Measurements from ENCODE around the gene CH25H. TPM values are rescaled to one million over a fixed set of nuclear protein-coding genes. Genes with fewer than 3 reads are reported as not detected.

Gene CH25H
- total RNA-seq, 4 donors from 2014 or later = 1.1 to 2.1 TPM; not detected in 2

DNA sequence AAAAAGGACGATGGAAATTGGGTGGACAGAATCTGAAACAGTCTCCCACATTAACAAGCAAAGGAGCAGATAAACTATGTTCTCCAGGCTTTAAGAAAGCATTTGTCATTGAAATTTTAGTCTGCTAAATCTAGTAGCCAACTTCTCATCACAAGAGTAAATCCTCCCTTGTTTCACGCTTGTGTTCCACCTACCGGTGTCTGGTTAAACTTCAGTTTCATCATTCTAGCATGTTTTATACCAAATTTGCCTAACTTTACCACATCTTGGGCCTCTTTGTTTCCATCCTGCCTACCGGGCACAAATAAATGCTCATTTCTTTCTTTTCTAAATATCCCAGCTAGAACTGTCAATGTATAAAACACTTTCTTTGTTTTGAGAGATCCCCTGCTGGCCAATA is 38.7 kb upstream of the CH25H start:
- in situ Hi-C loops (cut with MboI; ENCODE audit: low pct_ligation_motif_present in 1 of 4, low pct_unique_long_range_greater_than_20kb in 1 of 4, low sequenced_read_pairs in 3 of 4) (no loop called here), intact Hi-C loops (cut with DNase I; ENCODE audit: low total_unique reads) (no loop called here)
- TF ChIP-seq EP300 (IDR thresholded peaks at IDR 0.05; ENCODE audit: low read depth) (no peak), POLR2A (IDR thresholded peaks at IDR 0.05) (no peak), CTCF (IDR thresholded peaks at IDR 0.05) (no peak), POLR2AphosphoS5 (IDR thresholded peaks at IDR 0.05) (no peak)
- Histone ChIP-seq H3K4me1 (peaks cover 0 to 18% (median 7%) of the 10 kb centered on the region in 4 donors), H3K36me3 (no peaks in the 10 kb centered on the region), H3K4me3 (no peak overlapping the region), H3K27ac (no peak overlapping the region), H3K9me3 (no peaks in the 10 kb centered on the region), H3K27me3 (no peaks in the 10 kb centered on the region)
- no peak for DNase-seq
- WGBS, 2 donors (ENCODE audit: low coverage in 1 of 2) = 75 to 79% methylated on average over 4 of the region's 4 CpGs

DNA sequence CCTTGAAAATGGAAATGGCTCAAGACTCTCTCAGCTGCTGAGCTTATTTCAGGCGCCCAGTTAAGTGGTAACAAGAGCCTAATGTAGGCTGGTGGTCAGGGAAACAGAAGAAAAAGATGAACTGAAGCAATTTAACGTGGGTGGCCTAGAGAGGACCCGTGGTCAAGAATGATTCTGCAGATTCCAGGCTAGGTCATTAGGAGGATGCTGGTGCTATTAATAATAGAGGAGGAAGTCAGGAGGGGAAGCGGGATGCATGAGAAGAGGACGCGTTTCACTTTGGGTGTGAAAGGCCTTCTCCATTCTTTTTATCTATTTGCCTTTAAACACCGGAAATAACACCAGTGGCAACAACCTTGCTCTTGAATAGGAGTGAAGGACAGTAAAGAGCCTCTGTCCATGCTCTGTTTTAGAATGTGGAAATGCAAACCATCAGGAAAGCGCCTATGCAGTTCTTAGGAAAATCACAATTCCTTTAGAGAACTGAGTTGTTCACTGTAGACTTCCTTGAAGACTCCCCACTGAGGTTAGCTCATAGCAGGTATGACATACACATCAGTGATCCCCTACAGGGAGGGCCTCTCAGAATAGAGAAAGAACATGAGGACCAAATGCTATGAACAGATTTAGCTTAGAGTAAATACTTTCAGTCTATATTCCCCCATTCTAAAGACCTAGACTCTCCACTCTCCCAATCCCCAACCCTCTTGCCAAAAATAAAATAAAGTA is 35.9 kb upstream of the CH25H start:
- Histone ChIP-seq H3K9me3 (no peaks in the 10 kb centered on the region), H3K36me3 (no peaks in the 10 kb centered on the region), H3K4me3 (no peak overlapping the region), H3K4me1 (peaks cover 0 to 15% (median 5%) of the 10 kb centered on the region in 4 donors), H3K27me3 (no peaks in the 10 kb centered on the region), H3K27ac (peak overlapping the region in 1 of 4 donors; percentile 39)
- intact Hi-C loops (cut with DNase I; ENCODE audit: low total_unique reads) = no loop called here
- TF ChIP-seq CTCF (IDR thresholded peaks at IDR 0.05) (no peak), POLR2AphosphoS5 (IDR thresholded peaks at IDR 0.05) (no peak), EP300 (IDR thresholded peaks at IDR 0.05; ENCODE audit: low read depth) (no peak), POLR2A (IDR thresholded peaks at IDR 0.05) (no peak)
- in situ Hi-C loops (cut with MboI; ENCODE audit: low pct_ligation_motif_present in 1 of 4, low pct_unique_long_range_greater_than_20kb in 1 of 4, low sequenced_read_pairs in 3 of 4) = no loop called here
- DNase-seq = no peak
- WGBS, 2 donors (ENCODE audit: low coverage in 1 of 2) = 64 to 93% methylated on average over 3 to 8 of the region's 8 CpGs

DNA sequence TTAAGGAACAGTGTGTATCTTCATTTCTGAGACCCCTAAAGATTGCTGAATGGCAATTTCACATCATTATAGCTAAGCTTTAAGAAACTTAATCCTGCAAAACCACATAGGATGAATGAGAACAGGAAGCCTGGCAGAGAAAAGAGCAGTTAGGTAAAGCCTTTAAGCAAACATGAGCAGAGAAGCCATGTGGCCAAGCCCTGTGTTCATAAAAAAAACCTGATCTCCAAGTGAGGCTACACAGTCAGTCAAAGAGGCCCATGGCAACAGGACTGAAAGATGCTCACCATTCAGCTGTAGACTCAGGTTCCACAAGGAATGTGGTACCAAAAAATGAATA is 35.2 kb upstream of the CH25H start:
- TF ChIP-seq CTCF (IDR thresholded peaks at IDR 0.05) = no peak
- no peak for TF ChIP-seq POLR2A (IDR thresholded peaks at IDR 0.05)
- no peak for TF ChIP-seq POLR2AphosphoS5 (IDR thresholded peaks at IDR 0.05)
- TF ChIP-seq EP300 (IDR thresholded peaks at IDR 0.05; ENCODE audit: low read depth) = no peak
- Histone ChIP-seq H3K4me1 (peaks cover 0 to 15% (median 5%) of the 10 kb centered on the region in 4 donors), H3K27ac (peak overlapping the region in 3 of 4 donors; percentile 7 to 19 (median 9)), H3K36me3 (no peaks in the 10 kb centered on the region), H3K9me3 (no peaks in the 10 kb centered on the region), H3K27me3 (no peaks in the 10 kb centered on the region), H3K4me3 (no peak overlapping the region)
- in situ Hi-C loops (cut with MboI; ENCODE audit: low pct_ligation_motif_present in 1 of 4, low pct_unique_long_range_greater_than_20kb in 1 of 4, low sequenced_read_pairs in 3 of 4) (no loop called here), intact Hi-C loops (cut with DNase I; ENCODE audit: low total_unique reads) (no loop called here)
- no peak for DNase-seq

DNA sequence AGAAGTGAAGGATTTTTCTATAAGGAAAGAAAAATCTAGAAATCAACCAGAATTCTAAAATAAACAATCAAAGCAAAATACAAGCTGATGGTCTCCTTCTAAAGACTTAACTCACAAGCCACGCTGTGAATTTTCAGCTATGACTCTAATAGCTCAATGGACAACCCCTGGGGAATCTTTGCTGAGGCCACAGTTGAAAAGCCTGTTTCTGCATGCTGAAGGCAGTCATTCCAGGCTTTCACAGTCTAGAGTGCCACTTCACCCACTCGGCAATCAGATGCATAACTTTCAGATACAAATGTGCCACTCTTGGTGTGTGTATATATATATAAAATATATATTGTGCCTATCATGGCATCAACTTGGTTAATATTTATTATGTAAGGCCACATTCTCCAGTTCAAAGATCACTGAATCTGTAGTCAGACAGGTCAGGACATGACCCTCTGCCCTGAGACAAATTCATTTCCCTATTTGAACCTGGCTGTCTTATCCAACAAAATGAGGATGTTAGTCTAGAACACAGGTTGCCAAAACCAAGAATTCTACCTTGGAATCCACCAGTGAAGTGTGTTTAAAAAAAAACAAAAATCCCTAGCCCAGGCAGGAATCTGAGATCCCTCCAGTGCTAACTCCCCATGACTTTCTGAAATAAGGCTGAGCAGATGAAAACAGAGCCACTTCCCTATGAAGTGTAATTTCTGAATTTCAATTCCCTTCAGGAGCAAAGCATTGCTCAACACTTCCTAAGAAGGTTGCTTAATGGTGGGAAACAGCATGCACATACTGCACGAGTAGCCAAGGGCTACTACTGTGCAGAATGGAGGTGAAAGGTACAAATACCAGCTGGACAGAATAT is 34.6 kb upstream of the CH25H start:
- peaks cover 0 to 15% (median 5%) of the 10 kb centered on the region in 4 donors for H3K4me1 ChIP-seq
- H3K9me3 ChIP-seq = no peaks in the 10 kb centered on the region
- WGBS, 2 donors (ENCODE audit: low coverage in 1 of 2) = 56 to 75% methylated on average over 2 to 3 of the region's 3 CpGs
- no peaks in the 10 kb centered on the region for H3K36me3 ChIP-seq
- intact Hi-C loops (cut with DNase I; ENCODE audit: low total_unique reads) = no loop called here
- H3K4me3 ChIP-seq = no peak overlapping the region
- in situ Hi-C loops (cut with MboI; ENCODE audit: low pct_ligation_motif_present in 1 of 4, low pct_unique_long_range_greater_than_20kb in 1 of 4, low sequenced_read_pairs in 3 of 4) = no loop called here
- no peaks in the 10 kb centered on the region for H3K27me3 ChIP-seq
- no peak for DNase-seq
- H3K27ac ChIP-seq = peak overlapping the region in 2 of 4 donors; percentile 9 to 36
- no peak for TF ChIP-seq POLR2AphosphoS5 (IDR thresholded peaks at IDR 0.05)
- no peak for TF ChIP-seq EP300 (IDR thresholded peaks at IDR 0.05; ENCODE audit: low read depth)
- no peak for TF ChIP-seq CTCF (IDR thresholded peaks at IDR 0.05)
- no peak for TF ChIP-seq POLR2A (IDR thresholded peaks at IDR 0.05)
